ENCODE data around the gene CTIF. TPM values are rescaled to one million over a fixed set of nuclear protein-coding genes. Genes with fewer than 3 reads are reported as not detected.

CTIF gene
- total RNA-seq, 1 experiment from 2014 or later, result 19.7 TPM

- DNase-seq (ENCODE audit: low read depth), result no peak
These were observed 36.0 kb downstream of the CTIF start for GRCh38 chr18:48574667-48575300.

DNA sequence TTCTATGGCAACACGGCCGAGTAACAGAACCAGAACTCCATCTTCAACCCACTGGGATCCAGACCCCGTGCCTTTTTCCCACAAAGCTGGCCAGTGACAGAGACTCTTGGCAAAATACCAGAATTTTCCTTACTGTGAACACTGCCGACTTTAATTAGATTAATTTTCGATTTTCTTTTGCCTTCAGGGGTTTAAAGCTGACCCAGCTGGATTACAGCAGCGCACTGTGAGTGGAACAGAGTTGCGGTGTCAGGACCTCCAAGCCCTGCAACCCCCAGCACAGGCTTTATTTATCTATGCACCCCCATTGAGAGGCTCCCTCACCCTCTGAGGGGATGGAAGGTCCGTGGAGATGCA lies 36.4 kb downstream of the CTIF start:
- no peak for DNase-seq (ENCODE audit: low read depth)

GRCh38 chr18:48575658-48576456 lies 37.0 kb downstream of the CTIF start:
- no peak for DNase-seq (ENCODE audit: low read depth)

GRCh38 chr18:48576457-48576771 lies 37.6 kb downstream of the CTIF start:
- DNase-seq (ENCODE audit: low read depth), result no peak

- no peak for DNase-seq (ENCODE audit: low read depth)
These were observed 38.8 kb downstream of the CTIF start for GRCh38 chr18:48577478-48578190.

- peak; percentile 23 for DNase-seq (ENCODE audit: low read depth)
These were observed 39.5 kb downstream of the CTIF start for GRCh38 chr18:48578289-48578688.

DNA sequence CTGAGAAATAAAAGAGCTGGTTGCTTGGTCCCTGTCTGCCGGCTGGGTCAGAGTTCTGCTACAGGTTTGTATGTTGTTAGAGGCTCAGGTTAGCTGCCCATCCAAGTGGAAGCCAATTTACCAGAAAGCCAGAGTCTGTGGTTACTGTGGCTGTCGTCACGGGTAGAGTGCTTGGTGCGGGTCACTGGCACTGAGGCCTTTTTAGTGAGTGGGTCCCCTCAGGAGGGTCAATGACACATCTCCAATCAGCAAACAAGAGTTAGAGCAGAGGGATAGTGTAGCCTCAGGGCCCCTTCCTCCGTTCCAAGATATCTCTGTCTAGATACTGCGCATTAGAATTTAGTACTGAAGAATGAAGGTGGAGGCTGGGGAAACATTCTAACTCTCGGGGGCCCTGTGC lies 41.2 kb downstream of the CTIF start:
- peak; percentile 60 for DNase-seq (ENCODE audit: low read depth)

GRCh38 chr18:48580782-48581181 lies 42.0 kb downstream of the CTIF start:
- DNase-seq (ENCODE audit: low read depth), result no peak

GRCh38 chr18:48581206-48581605 lies 42.4 kb downstream of the CTIF start:
- DNase-seq (ENCODE audit: low read depth), result no peak

GRCh38 chr18:48581941-48582340 lies 43.1 kb downstream of the CTIF start:
- DNase-seq (ENCODE audit: low read depth), result no peak

GRCh38 chr18:48582946-48583345 lies 44.1 kb downstream of the CTIF start:
- no peak for DNase-seq (ENCODE audit: low read depth)

GRCh38 chr18:48583573-48583972 lies 44.7 kb downstream of the CTIF start:
- no peak for DNase-seq (ENCODE audit: low read depth)

DNA sequence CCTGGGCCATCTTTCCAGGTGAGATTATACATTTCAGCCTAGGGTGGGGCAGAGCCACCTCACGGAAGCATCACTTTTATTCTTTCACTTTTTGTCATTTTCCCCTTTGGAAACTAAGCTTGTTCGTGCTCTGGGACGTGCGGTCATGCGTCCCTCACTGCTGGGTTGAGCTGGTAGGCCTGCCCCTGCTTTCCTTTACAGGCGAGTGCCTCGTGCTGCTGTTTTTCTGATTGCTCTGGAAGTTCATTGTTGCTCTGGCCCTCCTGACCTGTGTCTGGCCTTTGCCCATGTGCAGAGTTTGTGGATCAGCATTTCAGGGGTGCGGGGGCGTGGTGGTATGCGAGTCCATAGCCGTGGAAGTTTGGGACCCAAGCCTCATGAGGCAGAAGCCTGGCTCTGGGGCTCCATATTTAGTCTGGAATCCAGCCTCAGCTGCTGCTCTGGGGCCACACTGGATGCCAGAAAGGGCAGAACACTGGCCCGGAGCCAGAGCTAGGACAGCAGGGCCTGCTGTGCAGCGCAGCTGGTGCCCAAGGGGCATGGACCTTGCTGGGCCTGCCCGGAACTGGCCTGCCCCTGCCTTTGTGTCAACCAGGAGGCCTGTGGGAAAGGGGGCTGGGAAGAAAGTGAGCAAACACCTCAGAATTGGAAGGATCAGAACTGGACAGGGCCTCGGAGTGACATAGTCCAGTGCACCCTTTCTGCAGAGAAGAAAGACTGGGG lies 51.1 kb downstream of the CTIF start:
- peak; percentile 22 for DNase-seq (ENCODE audit: low read depth)

GRCh38 chr18:48590678-48591077 lies 51.8 kb downstream of the CTIF start:
- DNase-seq (ENCODE audit: low read depth), result peak; percentile 91

DNA sequence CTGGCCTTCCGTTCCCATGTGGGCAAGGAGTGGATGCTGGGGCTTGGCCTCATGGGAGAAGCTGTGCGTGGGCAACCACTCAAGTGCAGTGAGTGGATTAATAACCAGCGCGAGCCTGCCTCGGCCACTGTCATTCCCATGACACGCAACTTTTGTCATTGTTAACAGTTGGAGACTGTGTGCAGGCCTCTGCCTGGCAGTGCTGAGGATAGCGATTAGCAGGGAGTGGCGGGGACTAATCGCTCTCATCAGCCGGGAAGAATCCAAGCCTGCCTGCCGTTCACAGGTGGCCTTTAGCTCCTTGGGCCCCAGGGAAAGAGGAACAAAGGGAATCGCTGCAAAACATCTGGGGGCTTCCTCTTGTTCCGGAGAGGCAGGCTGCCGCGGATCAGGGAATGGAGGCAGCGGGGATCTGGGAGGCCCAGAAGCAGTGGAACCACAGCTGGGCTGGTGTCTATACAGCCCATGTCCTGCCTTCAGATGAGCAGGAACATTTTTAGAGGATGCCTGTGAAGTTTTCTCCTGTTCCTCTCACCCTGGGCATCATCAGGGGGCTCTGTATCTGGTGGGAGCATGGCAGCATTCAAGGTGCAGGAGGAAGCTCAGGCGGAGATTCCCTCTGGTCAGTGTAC lies 53.8 kb downstream of the CTIF start:
- no peak for DNase-seq (ENCODE audit: low read depth)

DNA sequence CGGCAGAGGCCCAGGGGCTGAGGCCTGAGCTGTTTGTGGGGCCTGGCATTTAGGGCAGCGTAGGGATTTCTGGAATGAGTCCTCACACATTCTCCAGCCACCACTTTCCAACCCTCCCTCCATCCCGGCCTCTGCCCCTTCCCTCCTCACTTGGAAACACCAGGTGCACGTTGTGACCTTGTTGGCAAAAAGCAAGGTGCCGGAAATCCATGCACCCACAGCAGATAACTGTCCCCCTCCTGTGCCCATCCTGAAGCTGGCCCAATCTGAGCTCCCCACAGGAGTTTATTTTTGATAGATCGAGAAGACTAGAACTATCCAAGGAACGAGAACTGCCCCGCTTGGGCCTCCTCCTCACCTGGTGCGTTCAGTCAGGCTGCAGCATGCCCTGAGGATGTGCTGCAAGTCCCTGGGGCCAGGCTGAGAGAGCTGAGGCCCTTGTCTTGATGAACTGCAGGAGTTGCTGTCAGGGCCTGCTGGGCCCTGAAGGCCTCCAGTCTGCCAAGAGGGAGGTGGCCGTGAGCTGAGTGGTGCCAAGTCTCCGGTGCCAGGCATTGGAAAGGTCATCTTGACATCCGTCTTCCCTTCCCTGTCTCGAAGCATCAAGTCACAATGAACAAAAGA lies 55.8 kb downstream of the CTIF start:
- no peak for DNase-seq (ENCODE audit: low read depth)

DNA sequence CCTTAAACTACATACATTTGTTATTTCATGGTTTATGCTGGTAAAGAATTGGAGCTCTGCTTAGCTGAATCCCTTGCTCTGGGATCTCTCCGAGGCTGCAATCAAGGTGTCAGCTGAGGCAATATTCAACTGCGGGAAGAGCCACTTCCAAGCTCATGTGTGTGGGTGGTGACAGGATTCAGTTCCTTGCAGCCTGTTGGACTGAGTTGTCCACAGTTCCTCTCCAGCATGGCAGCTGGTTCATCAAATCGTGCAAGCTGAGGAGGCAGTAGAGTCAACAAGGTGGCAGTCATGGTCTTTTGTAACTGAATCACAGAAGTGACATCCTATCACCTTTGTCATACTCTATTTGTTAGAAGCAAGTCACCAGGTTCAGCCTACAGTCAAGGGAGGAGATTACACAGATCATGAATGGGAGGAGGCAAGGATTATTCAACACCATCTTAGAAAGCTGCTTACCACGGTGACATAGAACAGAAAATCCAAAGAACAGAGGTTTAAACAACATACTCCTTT lies 56.9 kb downstream of the CTIF start:
- no peak for DNase-seq (ENCODE audit: low read depth)

DNA sequence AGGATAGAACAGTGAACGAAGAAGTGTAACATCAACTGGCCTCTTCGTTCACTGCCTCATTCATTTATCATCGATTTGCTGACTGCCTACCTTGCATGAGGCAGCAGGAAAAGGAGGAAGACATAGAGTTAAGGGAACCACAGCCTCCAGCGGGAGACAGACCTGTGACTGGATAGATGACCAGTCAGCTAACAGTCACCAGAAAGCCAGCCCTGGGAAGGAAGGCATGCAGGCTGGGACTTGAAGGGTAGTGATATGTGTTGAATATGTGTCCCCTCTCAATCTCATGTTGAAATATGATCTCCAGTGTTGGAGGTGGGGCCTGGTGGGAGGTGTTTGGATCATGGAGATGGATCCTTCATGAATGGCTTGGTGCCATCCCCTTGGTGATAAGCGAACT lies 58.3 kb downstream of the CTIF start:
- no peak for DNase-seq (ENCODE audit: low read depth)

DNA sequence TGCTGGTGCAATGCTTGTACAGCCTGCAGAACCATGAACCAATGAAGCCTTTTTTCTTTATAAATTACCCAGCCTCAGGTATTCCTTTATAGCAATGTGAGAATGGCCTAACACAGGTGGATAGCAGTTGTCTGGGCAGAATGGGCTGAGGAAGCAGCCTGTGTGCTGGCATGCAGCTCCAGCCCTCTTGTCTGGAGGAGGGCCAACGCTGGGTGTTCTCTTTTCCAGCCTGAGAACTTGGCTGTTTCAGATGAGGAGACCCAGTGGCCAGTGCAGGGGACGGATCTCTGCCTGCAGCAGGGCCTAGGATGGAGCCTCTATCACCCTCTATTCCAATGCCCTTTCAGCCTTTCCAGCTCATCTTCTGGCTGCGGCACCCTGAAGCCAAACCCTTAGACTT lies 58.8 kb downstream of the CTIF start:
- no peak for DNase-seq (ENCODE audit: low read depth)

DNA sequence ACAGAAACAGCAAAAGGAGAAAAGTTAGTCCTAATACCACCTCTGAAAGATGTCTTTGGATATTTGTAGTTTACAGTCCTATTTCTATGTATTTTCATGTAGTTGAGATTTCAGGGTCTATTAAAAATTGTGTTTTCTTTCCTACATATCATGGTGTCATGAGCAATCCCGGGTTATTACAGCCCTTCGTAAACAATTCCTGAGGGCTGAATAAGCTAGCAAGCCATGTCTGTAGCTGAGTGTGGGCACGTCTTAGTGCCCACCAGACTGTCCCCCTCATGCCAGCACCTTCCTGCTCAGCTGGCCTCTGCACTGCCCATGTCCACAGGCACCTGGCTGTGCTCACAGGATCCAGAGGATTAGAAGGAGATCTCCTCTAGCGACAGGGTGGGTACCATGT lies 60.6 kb downstream of the CTIF start:
- DNase-seq (ENCODE audit: low read depth), result no peak

DNA sequence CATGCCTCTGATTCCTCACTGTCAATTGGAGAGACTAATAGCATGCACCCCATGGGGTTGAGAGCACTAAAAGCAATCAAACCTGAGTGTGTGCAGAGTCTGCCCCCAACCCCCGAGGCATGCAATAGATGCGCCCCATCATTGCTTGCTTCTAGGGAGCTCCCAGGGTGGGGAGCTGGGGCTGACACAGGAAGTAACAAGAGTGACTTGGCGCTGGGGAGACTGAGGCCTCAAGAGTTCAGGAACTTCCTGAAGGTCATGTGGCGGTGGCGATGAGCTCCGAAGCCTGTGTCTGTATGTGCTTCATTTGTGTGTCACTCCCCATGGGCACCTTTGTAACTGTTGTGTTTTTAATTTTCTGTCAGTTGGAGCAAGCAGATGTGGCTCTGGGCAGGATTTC lies 61.2 kb downstream of the CTIF start:
- DNase-seq (ENCODE audit: low read depth), result no peak

All from M059J (cell line).